Hepatocyte (in vitro differentiated cells): ENCODE data around the gene AP4S1.
"Not testable (repeated sequence)": the region's sequence is repeated elsewhere in the genome, so short reads cannot be mapped to it uniquely, and the experiment has no call there.

ENCODE experiments used
- CTCF ChIP-seq: fragments of 200-600 bp; sonication (generic); IDR thresholded peaks from 2 replicates; pipeline ENCODE4 v1.5.1; 2016; ENCODE audit warnings: antibody characterized with exemption, mild to moderate bottlenecking; ENCODE audit not compliant: poor library complexity
- EZH2 ChIP-seq: fragments of 200-600 bp; sonication (generic); IDR thresholded peaks from 2 replicates; pipeline ENCODE4 v1.6.1; 2016; ENCODE audit warnings: antibody characterized with exemption, mild to moderate bottlenecking, borderline replicate concordance

GRCh38 chr14:31052905-31053586, 27.6 kb downstream of the AP4S1 start:
- TF ChIP-seq CTCF, EZH2: not testable (repeated sequence)
